Activated T-helper 9 cell treated with anti-CD3 and anti-CD28 coated beads, Interleukin-2, amount 50 U/mL, for 16 hours (primary cell): ENCODE results near the gene SLCO1A2.

Experiments used
- DNase-seq: peaks from one replicate; pipeline ENCODE4 v3.0.0-alpha.2; 2020; ENCODE audit warnings: low read depth

SLCO1A2 gene

DNA sequence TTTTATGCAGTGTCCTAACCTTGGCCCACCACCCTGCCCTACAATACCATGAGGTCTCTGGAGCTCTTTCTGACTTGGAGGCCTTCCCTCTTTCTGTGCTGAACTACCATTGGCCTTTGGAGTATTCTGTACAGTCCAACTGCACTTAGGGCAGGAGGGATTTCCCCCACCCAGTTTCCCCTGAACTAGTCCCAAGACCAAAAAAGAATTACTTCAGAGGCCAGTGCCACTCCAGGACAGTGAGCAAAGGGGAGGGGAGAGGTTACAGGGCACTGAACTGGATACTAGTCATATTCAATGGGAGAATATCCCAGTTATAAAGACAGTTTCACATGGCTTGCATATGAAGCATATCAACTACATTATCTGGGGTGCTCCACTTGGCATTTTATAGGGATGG, 6.1 kb downstream of the SLCO1A2 start:
- DNase-seq = no peak

- no peak for DNase-seq
Observed at GRCh38 chr12:21324551-21324950, 10.2 kb downstream of the SLCO1A2 start.

DNA sequence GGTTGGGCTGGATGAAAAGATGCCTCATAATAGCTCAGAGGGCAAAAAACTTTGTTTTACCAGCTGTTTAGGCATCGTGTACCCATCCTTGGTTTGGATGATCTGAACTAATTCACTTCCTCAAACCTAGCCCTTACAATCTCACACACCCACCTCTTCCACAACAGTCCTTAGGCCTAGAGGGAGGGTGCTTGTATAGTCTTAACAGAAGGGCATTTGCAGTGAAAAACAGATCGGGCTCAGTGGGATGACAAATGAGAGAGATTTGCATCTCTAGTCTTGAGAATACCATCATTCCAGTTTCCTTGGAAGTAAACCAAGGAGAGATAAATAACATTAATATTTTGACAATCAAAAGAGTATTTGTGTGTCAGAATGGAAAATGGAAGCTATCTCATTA, 11.0 kb downstream of the SLCO1A2 start:
- DNase-seq = no peak

DNA sequence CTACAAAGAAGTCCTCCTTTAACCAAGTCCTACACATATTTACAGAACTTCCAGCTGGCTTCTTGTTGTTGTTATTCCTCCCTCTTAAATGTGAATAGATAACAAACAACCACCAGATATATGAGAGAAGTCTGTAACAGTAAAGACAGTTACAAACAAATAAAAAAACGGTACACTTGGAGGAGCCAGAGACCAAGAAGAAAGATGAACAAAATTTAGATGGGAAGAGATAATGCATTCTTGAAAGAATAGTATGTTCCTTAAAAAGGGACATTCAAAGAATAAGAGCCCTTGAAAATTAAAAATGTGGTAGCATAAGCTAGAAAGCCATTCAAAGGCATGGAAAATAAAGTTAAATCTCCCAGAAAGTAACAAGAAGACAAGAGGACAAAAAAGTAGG, 25.9 kb downstream of the SLCO1A2 start:
- DNase-seq = no peak

DNA sequence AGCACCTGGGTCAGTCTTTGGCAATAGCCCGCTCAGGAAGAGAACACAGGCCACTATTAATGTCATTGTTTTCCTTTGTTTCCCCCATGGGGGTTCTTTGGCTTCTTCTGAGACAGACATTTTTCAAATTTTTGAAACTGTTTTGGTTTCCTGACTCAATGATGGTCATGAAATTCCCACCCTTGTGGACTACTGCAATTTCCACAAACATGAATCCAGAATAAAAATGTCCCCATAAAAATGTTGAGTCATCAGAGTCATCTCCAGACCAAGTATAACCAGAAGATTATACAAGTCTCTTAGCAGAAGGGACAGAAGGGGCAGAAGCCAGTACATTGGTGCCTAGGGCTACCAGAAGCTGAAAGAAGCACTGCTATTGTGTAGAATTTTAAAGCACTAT, 29.1 kb downstream of the SLCO1A2 start:
- DNase-seq = no peak

GRCh38 chr12:21300632-21301031, 34.1 kb downstream of the SLCO1A2 start:
- DNase-seq = no peak

DNA sequence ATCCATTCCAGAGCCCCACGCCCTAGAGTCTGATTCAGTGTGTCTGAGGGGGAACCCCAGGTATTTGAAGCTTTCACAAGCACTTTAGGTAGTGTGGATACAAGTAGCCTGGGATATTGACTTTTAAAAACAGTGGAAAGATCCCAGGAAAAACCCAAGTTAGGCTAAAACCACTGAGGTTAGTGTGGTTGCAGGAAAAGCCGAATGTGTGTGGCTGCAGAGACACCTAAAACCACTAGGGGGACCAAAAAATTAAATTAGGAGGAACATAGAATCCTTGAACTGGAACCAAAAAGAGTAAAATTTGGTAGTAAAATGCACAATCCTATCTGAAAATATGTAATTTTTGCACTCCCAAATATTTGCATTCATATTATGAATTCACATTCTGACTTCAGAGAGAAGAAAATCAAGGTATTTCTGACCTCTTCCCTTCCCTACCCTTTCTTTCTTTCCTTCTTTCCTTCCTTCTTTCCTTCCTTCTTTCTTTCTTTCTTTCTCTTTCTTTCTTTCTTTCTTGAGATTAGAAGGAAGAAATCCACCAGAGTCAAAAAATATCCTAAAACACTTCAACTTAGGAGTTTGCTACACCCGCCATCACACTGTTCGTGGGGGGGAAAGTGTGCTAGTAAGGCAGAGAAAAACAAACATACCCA, 37.8 kb downstream of the SLCO1A2 start:
- DNase-seq = no peak

GRCh38 chr12:21296348-21296747, 38.4 kb downstream of the SLCO1A2 start:
- no peak for DNase-seq

DNA sequence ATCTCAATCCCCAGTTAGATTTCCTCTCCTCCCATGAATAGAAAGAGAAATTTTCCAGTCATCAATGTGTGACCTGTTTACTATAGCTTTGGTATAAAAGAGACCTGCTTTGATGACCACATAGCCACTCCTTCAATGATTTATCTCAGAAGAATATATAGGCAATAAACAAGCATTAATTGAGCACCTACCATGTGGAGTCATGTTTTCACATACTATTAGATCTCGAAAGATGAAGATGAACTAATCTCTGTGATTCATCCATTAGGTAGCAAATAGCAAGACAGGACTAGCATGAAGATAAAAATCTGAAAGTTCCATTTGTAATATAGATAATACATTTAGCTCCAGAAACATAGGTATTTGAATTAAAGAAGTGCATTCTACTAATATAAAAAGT, 40.5 kb downstream of the SLCO1A2 start:
- DNase-seq = no peak

GRCh38 chr12:21292111-21292510, 42.6 kb downstream of the SLCO1A2 start:
- DNase-seq = no peak

DNA sequence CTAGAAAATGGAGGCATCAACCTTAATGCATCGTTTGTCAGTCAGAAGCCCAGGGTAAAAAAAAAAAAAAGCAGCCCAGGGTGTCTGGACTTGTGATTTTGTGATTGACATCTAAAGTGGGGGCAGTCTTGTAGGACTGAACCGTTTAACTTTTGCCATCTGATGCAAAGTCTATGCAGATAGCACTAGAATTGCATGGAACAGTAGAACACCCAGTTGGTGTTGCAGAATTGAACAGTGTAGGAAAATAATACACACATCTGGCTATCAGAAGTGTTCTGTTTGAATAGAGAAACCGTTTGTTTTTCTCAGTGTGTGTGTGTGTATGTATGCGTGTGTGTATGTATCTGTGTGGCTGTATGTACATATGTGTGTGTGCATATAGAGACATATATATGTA, 45.0 kb downstream of the SLCO1A2 start:
- no peak for DNase-seq

DNA sequence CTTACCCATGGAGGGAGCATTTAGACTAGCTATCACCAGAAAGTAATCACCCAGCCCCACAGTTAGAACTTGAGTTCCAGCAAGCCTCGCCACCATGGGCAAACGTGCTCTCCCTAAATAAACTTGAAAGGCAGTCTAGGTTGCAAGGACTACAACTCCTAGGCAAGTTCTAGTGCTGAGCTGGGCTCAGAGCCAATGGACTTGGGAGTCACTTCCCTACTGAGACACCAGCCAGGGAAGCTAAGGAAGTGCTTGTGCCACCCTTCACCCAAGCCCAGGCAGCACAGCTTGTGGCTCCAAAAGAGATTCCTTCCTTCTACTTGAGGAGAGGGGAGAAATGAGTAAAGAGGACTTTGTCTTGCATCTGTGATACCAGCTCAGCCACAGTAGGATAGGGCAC, 57.9 kb downstream of the SLCO1A2 start:
- DNase-seq = no peak

- no peak for DNase-seq
Observed at GRCh38 chr12:21265932-21266331, 68.8 kb downstream of the SLCO1A2 start.

DNA sequence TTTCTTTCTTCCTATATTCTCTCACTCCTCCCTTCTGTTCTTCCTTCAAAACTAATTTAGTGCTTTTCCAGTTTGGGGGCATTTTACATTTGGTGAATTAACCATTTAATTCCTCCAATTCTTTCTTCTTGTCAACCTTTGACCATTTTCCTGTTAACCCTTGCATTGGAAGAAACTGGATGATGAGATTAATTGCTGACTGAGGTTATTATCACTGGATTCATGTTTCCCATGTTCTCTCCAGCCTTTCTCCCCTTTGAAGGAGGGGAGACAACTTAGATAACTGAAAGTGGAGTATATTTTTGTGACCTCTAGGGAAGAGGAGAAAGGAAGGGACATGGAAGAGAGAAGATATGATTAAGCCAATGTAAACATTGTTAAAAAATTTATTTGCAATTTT, 70.5 kb downstream of the SLCO1A2 start:
- no peak for DNase-seq

DNA sequence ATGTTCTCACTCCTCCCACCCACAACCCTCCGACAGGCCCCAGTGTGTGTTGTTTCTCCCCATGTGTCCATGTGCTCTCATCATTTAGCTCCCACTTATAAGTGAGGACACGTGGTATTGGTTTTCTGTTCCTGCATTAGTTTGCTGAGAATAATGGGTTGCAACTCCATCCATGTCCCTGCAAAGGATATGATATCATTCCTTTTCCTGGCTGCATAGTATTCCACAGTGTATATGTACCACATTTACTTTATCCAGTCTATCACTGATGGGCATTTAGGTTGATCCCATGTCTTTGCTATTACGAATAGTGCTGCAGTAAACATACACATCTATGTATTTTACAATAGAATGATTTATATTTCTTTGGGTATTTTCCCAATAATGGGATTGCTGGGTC, 77.5 kb downstream of the SLCO1A2 start:
- no peak for DNase-seq

DNA sequence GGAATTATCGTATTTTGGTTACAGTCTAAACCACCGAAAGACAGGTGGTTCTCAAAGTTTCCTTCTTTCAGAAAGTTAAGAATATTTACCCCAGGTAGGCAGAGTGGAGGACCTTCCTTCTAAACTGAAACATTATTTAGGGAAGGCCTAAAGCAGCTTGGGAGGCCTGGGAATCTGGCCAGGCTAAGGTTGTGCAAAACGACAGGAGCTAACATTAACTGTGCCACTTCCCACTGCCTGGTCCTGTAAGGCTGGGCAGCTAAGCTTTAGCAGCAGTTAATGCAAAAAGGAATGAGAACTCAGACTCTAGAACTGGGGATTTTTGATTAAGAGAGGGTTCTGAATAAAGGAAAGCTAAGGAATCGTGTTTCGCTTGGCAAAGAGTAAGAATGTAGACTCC, 82.6 kb downstream of the SLCO1A2 start:
- no peak for DNase-seq

DNA sequence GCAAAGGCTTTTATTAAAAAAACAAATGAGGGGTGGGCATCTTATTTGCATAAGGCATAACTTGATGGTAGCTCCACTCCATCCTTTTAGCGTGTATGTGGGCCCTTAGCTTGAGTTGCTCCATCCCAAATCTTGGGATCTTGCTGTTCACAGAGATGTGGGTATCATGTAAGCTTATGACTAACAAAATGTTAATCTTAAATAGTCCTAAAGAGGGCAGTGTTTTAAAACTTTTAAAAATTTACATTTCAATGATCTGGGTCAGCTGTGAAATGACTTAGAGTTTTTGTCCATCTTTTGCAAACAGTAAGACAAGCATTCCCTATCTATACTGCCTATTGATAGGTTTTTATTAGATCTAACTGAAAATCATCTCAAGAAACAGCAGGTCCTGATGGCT, 86.0 kb downstream of the SLCO1A2 start:
- no peak for DNase-seq

DNA sequence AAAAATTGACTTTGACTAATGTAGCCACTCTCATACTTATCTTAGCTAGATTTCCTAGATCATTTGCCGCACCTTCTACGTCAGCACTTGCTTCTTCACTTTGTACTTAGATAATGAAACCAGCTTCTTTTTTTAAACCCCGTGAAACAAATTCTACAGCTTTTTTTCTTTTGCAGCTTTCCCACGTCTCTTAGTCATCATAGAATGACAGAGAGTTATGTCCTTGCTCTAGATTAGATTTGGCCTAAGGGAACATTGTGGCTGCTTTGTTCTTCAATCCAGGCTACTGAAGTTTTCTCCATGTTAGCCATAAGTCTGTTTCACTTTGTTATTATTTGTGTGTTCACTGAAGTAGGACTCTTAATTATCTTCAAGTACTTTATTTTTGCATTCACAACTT, 94.9 kb downstream of the SLCO1A2 start:
- DNase-seq = no peak

DNA sequence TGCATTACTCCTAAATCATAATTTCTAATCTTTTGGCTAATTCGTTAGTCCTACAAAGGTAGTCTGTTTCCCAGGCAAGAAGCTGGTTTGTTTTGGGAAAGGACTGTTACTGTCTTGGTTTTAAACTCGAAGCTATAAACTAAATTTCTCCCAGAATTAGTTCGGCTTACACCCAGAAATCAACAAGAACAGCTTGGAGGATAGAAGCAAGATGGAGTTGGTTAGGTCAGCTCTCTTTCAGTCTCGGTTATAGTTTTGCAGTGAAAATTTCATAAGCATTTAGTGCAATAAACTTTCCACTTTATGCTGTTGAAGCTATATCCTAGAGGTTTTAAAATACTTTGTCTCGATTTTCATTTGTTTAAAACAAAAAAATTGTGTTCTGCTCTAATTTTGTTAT, 100.3 kb downstream of the SLCO1A2 start:
- no peak for DNase-seq

DNA sequence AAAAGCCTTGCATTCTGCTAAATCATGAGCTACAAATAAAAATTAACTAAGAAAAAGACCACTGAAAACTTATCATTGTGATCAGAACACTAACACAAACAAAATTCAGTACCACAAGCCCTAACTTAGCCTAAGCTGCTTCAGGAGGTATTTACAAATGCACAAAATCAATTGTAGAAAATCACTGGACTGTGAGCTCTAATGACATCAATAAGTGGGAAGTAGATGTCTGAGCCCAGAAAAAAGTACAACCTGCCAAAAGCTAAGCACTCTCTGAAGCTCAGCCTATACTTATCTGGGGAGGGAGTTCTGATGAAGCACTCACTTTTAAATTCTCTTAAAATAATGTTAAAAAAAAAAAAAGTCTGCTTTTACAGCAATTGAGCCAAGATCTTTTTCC, 110.8 kb downstream of the SLCO1A2 start:
- no peak for DNase-seq

DNA sequence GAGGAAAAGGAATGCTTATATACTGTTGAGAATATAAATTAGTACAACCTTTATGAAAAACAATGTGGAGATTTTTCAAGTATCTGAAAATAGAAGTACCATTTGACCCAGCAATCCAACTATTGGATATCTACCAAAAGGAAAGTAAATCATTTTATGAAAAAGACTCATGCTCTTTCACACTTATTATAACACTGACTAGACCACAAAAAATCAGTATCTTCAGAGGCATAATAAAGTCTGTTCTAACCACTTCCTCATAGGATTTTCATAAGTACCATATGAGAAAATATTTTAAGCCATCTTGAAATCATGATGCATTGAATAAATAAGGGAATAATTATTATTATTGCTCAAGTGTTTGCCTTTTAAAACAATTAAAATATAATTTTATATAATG, 112.9 kb downstream of the SLCO1A2 start:
- DNase-seq = no peak

DNA sequence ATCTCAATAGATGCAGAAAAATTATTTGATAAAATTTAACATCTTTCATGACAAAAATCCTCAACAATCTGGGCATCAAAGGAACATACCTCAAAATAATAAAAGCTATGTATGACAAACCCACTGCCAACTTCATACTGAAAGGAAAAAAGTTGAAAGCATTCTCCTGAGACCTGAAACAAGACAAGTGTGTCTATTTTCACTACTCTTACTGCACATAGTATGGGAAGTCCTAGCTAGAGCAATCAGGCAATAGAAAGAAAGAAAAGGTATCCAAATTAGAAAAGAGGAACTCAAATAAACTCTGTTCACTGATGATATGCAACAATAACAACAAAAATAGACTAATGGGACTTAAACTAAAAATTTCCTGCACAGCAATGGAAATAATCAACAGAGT, 113.6 kb downstream of the SLCO1A2 start:
- DNase-seq = no peak

- DNase-seq = no peak
Observed at GRCh38 chr12:21220266-21220665, 114.5 kb downstream of the SLCO1A2 start.

DNA sequence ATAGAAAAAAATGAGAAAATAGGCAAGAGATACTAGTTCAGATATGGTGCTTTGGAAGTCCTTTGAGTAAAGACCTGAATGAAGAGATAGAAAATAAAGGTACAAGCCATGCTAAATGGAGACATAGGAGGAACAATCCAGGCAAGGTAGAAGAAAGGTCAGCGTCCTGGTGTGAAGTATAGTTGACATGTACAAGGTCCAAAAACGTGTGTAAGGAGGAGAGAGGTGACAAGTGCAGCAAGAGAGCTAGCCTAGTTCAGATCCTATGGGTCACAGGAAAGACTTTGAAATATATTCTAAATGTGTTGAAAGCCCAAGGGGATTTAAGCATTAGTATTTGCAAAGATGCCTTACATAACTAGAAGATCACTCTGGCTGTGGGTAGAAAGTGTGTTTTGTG, 115.5 kb downstream of the SLCO1A2 start:
- no peak for DNase-seq
